ENCODE measurements around the gene TMEM255A. TPM values are rescaled to one million over a fixed set of nuclear protein-coding genes. Genes with fewer than 3 reads are reported as not detected.

TMEM255A gene
- total RNA-seq, 1 donor from 2014 or later, result 0.20 TPM

GRCh38 chrX:120262859-120263708 is 48.2 kb downstream of the TMEM255A start:
- ATAC-seq, result no peak

DNA sequence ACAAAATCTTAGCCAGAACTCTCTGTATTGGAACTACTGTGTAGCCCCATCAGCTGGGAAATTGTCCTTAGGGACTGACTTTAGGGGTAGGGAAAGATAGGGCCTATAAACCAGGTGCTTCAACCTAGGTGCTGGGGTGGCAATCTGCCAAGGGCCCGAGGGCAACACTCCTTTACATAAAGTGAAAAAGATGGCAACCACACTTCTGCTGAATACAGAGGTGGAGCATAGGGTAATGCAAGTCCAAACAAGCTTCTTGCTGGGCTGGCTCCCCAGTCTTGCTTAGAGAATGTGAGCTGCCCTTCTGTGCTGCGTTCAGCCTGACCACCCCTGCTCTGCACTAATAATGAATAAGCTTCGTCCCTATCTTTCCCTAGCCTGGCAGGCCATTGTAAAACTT is 50.9 kb downstream of the TMEM255A start:
- peak; percentile 96 for ATAC-seq

DNA sequence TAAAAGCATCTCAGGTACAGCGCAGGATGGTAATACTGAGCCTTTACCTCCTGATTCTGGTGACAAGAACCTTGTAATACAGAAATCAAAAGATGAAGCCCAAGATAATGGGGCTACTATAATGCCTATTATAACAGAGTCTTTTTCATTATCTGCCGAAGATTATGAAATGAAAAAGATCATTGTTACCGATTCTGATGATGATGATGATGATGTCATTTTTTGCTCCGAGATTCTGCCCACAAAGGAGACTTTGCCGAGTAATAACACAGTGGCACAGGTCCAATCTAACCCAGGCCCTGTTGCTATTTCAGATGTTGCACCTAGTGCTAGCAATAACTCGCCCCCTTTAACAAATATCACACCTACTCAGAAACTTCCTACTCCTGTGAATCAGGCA is 57.5 kb downstream of the TMEM255A start:
- ATAC-seq, result no peak

- peak; percentile 29 for ATAC-seq
Measured at GRCh38 chrX:120251471-120252011, 59.7 kb downstream of the TMEM255A start.

GRCh38 chrX:120250522-120251271 is 60.6 kb downstream of the TMEM255A start, which contains the start of gene ZBTB33:
ZBTB33 (plus strand) TSS chrX:120250812; CDS start chrX:120253416, 2,604 bp downstream.
- ATAC-seq, result peak; percentile 99

GRCh38 chrX:120244735-120245498 is 66.3 kb downstream of the TMEM255A start:
- ATAC-seq, result peak; percentile 91

DNA sequence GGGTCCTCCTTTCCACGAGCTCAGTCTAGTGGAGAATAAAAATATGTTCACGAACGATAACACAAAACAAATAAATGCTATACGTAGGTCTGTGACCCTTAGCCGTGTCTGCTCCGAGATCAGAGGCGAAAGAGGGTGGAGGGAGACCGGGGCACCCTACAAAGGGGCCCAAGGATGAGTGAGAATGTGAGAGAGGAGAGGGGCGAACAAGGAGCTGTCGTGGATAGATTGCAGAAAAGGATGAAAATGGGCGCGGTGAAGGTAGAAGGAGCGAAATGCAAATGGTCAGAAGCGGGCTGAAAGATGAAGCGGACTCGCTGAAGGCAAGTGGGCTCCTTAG is 66.9 kb downstream of the TMEM255A start:
- peak; percentile 13 for ATAC-seq

DNA sequence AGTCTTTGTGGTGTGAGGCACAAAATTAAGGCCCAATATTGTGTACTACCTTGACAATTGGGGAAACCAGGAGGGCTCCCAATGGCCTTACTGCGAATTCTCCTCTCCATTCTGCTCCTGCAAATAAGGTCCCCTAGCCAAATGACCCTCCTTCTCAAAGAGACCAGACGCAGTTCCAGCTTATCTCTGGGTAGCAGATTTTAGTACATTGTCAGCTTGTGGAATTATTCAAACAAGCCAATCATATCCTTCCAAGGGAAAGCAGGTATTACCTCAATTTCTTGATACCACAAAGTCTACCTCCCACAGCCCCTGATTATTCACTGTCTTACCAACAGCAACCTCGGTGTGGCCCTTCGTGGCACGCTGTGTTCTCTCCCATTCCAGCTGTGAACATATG is 68.4 kb downstream of the TMEM255A start:
- ATAC-seq, result no peak

GRCh38 chrX:120238933-120239332 is 72.3 kb downstream of the TMEM255A start:
- no peak for ATAC-seq

- ATAC-seq, result no peak
Measured at GRCh38 chrX:120236687-120237479, 74.4 kb downstream of the TMEM255A start.

DNA sequence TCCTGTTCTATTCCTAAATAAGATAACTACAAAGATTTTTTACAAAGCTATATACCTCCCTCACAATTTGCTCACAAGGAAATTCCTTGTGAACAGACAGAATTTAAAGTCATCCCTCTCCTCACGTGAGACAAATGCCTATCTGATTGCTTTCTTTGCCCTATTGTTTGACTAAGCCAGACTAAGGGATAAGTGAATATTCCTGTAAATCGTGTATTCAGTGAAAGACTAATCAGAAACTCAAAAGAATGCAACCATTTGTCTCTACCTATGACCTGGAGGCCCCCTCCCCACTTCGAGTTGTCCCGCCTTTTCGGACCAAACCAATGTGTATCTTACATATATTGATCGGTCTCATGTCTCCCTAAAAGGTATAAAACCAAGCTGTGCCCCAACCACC is 76.0 kb downstream of the TMEM255A start:
- ATAC-seq, result no peak

DNA sequence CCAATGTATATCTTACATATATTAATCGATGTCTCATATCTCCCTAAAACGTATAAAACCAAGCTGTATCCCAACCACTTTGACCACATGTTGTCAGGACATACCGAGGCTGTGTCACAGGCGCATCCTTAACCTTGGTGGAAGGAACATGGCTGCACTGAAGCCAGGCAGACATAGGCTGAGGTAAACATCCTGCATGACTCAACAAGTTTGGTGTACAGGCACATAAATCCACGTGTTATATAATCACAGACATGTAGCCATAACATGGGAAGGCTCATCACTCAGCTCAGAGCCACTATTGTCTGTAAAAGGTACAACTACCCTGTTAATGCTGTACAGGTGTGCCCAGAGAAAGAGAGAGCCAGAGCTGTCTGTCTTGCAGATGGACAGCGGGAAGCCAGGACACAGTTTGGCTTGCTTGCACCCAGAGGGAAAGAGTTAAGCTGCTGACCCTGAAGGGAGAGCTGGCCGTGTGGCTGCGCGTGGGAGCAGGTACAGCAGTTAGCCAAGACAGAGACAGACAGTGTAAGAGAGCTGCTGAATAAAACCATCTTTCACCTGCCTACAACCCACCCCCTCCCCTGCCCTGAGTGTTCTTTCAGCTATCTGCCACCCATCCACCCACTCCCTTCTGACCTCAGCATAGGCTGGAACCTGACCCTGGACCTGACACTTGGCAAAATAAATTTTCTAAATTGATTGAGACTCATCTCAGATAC is 82.9 kb downstream of the TMEM255A start:
- no peak for ATAC-seq

GRCh38 chrX:120224388-120224787 is 86.9 kb downstream of the TMEM255A start:
- no peak for ATAC-seq

- ATAC-seq, result no peak
Measured at GRCh38 chrX:120223374-120223773, 87.9 kb downstream of the TMEM255A start.

DNA sequence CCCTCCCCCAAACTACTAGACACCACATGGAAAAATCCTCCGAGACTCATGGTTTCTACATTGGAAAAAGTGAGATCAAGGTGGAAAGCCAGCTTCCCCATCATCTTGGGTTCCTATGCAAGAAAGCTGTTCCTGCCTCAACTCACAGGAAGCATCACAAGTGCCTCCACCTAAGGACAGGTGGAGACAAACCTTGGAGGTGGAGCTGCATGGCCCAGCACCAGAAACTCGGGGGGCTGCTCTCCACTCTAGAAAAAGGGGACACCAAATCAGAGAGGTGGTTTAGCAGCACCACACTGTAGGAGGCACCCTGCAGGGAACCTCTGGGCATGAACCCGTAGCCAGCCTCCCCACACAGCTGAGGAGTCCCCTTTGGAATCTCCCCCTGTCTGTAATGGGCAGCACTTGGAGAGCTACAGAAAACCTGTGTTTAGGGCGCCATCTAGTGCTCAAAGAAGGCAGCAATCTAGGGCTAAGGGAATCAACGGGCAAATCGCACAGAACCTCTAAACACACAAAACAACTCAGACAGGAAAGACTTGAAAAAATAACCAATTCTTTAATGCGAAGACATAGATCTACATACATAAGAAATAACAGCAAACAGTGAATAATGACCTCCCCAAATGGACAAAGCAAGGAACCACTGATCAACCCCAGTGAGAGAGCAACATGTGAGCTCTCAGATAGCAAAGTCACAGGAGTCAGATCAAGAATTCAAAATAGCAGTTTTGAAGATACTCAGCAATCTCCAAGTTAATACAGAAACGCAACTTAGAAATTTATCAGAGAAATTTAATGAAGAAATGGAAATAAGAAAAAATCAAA is 97.6 kb downstream of the TMEM255A start:
- peak; percentile 64 for ATAC-seq

Other genes with a start within 250 kb of the TMEM255A start
- gene RHOXF2B, start 233.8 kb downstream of the TMEM255A start, total RNA-seq, result not detected
- not detected for gene RHOXF1, start 195.5 kb downstream of the TMEM255A start, total RNA-seq
- not detected for gene RHOXF2, start 152.8 kb downstream of the TMEM255A start, total RNA-seq
- gene ZBTB33, start 60.6 kb downstream of the TMEM255A start, total RNA-seq, result 10.0 TPM
- gene ATP1B4, start 50.6 kb upstream of the TMEM255A start, total RNA-seq, result not detected
- gene LAMP2, start 157.8 kb upstream of the TMEM255A start, total RNA-seq, result 131 TPM
- gene CUL4B, start 249.5 kb upstream of the TMEM255A start, total RNA-seq, result 37.2 TPM